ENCODE data around the gene STXBP5.

- TF ChIP-seq POLR2A (IDR thresholded peaks at IDR 0.05) (no peak), CTCF (IDR thresholded peaks at IDR 0.05) (no peak)
These were observed 64.0 kb downstream of the STXBP5 start for GRCh38 chr6:147268254-147268653.
